GM19193 (cell line): ENCODE data around the gene BRSK2.

Experiments
- POLR2A ChIP-seq: IDR thresholded peaks from 4 replicates; pipeline ENCODE4 v1.6.1; 2011; ENCODE audit not compliant: insufficient read depth, insufficient read length; ENCODE audit errors: extremely low read depth

BRSK2 gene

GRCh38 chr11:1499899-1500298 is 110.2 kb downstream of the BRSK2 start:
- no peak for TF ChIP-seq POLR2A

GRCh38 chr11:1500466-1501420 is 111.0 kb downstream of the BRSK2 start:
- TF ChIP-seq POLR2A = no peak

- no peak for TF ChIP-seq POLR2A
These were observed 111.9 kb downstream of the BRSK2 start for GRCh38 chr11:1501421-1502167.

GRCh38 chr11:1502168-1502953 is 112.6 kb downstream of the BRSK2 start:
- no peak for TF ChIP-seq POLR2A

GRCh38 chr11:1502954-1503707 is 113.4 kb downstream of the BRSK2 start:
- no peak for TF ChIP-seq POLR2A

- no peak for TF ChIP-seq POLR2A
These were observed 114.0 kb downstream of the BRSK2 start for GRCh38 chr11:1503708-1504104.

GRCh38 chr11:1504138-1504537 is 114.4 kb downstream of the BRSK2 start:
- no peak for TF ChIP-seq POLR2A

- no peak for TF ChIP-seq POLR2A
These were observed 115.0 kb downstream of the BRSK2 start for GRCh38 chr11:1504581-1505290.

- TF ChIP-seq POLR2A = no peak
These were observed 115.7 kb downstream of the BRSK2 start for GRCh38 chr11:1505480-1505879.

GRCh38 chr11:1506981-1507380 is 117.2 kb downstream of the BRSK2 start:
- TF ChIP-seq POLR2A = no peak

GRCh38 chr11:1507381-1508140 is 117.8 kb downstream of the BRSK2 start:
- TF ChIP-seq POLR2A = no peak

- no peak for TF ChIP-seq POLR2A
These were observed 118.8 kb downstream of the BRSK2 start for GRCh38 chr11:1508491-1508891.

GRCh38 chr11:1508986-1509385 is 119.3 kb downstream of the BRSK2 start:
- no peak for TF ChIP-seq POLR2A
